HG03558 (cell line): ENCODE data around the gene CRLF3.
"Not testable (repeated sequence)": the region's sequence is repeated elsewhere in the genome, so short reads cannot be mapped to it uniquely, and the experiment has no call there.

Experiments
- ATAC-seq: cut with Tn5 transposase; IDR thresholded peaks from one replicate; pipeline ENCODE4 v1.9.1; 2021; ENCODE audit warnings: moderate number of reproducible peaks; ENCODE audit not compliant: unreplicated experiment; ENCODE audit errors: extremely low read depth

Gene CRLF3

DNA sequence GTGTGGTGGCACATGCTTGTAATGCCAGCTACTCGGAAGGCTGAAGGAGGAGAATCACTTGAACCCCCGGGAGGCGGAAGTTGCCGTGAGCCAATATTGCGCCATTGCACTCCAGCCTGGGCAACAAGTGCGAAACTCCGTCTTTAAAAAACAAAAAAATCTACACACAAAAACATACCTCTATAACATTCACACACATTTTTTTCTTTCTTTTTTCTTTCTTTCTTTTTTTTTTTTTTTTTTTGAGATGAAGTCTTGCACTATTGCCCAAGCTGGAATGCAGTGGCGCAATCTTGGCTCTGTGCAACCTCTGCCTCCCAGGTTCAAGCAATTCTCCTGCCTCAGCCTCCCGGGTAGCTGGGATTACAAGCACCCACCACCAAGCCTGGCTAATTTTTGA, 9.6 kb downstream of the CRLF3 start:
- ATAC-seq, result not testable (repeated sequence)

DNA sequence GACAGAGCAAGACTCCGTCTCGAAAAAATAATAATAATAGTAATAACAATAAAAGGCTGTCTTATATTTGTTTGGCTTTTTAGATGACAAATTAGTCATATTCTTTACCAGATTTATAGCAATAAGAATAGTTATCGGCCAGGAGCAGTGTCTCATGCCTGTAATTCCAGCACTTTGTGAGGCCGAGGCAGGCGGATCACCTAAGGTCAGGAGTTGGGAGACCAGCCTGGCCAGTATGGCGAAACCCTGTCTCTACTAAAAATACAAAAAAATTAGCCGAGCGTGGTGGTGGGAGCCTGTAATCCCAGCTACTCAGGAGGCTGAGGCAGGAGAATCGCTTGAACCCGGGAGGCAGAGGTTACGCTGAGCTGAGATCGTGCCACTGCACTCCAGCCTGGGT, 10.3 kb downstream of the CRLF3 start:
- ATAC-seq, result not testable (repeated sequence)

DNA sequence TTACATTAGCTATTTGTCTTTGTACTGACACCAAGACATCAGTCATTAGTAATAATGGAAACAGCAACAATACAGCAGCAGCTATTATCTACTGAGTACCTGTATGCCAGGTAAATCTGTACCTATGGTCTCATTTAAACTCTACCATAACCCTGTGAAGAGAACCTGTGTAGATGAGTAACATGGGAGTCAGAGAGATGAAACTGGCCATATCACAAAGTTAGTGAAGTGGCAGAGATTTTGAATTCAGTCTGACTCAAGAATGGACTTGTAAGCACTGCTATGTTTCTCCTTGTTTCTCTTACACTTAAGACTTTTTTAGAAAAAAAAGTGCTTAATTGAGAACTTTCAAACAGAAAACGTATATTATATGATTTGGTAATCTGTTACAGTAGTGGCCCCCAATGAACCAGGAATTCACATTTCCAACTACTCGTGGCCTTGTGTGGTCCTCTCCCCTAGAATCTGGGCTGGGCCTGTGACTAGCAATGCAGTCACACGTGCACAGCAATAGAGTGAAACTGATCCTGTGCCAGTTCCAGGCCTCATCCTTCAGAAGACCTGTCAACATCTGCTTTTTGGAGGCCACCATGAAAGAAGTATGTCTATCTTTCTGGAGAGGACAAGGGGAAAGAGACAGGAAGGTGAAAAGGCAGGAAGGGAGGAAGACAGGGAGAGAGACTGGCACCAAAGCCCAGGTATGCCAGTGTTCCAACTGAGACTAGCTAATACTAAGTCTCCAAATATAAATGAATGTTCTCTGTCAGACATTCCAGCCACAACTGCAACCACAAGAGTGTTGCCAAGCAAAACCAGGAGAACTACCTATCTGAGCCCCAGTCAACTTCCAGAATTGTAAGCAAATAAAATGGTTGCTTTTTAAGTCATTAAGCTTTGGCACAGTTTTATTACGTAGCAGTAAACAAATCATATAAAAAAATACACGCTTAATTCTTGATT, 12.0 kb downstream of the CRLF3 start:
- ATAC-seq, result no peak

DNA sequence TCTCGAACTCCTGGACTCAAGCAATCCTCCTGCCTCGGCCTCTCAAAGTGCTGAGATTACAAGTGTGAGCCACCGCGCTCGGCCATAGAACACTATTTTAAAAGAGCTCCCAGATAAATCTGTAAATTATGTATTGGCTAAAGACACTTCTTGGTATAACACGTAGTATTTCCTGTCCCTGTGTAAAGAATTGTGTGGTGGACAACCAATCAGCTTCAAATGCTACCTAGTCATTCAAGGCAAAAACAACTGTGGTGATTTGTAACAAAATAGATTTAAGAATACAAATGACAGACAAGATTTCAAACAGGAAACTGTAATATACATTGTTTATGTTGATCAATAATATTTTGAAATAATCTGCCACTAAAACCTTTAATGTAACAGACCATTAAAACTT, 14.6 kb downstream of the CRLF3 start:
- ATAC-seq, result no peak

DNA sequence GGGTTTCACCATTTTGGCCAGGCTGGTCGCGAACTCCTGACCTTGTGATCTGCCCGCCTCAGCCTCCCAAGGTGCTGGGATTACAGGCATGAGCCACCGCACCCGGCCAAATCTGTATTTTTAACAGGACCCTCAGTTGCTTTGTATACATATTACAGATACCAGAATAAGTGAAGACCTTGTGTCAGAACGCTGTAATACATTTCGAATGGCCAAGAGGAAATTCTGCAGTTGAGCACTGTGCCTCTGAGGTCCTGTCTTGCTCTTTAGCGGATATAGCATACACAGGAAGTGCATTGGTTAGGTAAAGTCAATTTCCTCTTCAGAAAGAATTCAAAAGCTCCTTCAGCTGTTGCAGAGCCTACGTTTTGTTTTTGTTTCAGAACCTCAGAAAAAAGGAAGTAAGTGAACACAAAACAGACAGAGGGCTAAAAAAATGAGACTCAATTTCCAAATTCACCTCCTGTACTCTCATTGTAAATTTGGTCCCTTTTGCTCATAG, 15.7 kb downstream of the CRLF3 start:
- peak; percentile 59 for ATAC-seq

DNA sequence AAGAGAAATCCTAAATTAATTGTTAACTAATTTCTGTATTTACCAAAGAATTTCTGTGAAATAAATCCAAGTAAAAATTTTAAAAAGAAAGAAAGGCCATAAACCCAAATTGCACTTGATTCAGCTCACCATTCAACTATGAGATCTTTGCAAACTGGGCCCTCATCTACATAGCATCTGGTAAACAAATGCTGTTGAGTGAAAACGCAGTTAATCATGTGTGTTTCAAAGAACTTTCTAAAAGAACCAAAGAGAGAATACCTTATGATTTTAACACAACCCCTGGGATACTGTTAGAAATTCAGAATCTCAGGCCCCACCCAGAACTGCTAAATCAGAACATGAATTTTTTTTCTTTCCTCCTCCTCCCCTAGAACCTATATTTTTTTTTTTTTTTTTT, 16.6 kb downstream of the CRLF3 start:
- ATAC-seq, result no peak

DNA sequence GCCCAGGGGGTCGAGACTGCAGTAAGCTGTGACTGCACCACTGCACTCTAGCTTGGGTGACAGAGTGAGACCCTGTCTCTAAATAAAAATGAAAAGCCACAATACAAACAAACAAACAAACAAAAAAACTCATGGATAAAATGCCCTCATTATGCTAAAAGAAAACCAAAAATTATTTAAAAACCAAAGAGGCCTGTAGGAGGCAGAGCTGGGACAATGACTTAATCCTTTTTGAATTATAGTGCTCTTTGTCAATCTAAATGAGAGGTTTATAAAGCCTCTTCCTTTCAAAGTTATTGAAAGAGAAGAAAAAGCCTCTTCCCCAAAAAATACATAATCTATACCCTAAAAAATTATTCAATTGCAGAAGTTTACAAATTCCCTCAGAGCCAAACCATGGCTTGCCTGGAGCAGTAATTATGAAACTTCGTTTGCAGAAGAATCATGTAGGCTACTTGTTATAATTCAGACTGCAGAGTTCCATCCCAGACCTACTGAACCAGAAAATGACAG, 18.5 kb downstream of the CRLF3 start:
- ATAC-seq, result no peak

DNA sequence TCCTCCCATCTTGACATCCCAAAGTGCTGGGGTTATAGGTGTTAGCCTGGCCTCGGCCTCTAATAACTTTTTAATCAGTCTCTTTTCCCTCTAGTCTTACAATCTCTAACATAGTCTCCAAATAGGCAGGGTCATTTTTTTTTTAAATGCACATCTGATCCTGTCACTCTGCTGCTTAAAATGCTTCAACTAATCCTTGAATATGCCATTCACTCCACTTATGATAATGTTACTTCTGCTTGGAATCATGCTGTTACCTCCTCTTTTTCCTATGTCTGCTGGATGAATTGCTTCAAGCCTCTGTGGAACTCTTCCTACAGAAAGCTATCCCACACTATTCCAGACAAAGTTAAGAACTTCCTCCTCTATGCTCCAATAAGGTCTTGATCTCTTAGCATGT, 22.8 kb downstream of the CRLF3 start:
- ATAC-seq, result no peak

DNA sequence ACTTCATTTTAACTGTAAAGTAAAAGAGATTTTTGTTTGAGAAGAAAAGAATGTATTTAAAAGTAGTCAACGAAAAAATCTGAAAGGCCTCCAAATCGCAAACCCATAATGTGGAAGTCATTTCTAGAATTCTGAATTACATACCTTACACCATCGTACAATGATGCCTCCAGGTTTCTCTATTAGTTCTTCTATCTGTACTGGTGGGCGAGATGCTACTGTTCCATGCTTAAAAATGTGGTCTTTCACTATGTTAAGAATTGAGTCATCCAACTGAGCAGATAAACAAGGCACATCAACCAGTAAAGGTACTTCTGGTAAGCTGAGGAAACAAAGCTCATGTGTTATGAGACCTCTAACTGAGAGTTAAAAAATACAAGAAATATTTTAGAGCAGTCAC, 28.5 kb downstream of the CRLF3 start:
- no peak for ATAC-seq

DNA sequence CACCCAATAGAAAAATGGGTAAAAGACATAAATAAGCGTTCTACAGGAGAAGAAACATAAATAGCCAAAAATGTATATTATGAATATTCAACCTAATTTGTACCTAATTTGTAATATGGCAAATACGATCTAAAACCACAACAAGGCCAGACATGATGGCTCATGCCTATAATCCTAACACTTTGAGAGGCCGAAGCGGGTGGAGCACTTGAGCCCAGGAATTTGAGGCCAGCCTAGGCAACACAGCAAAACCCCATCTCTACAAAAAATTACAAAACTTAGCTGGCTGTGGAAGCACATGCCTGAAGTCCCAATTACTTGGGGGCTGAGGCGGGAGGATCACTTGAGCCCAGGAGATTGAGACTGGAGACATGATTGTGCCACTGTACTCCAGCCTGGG, 30.1 kb downstream of the CRLF3 start:
- no peak for ATAC-seq

DNA sequence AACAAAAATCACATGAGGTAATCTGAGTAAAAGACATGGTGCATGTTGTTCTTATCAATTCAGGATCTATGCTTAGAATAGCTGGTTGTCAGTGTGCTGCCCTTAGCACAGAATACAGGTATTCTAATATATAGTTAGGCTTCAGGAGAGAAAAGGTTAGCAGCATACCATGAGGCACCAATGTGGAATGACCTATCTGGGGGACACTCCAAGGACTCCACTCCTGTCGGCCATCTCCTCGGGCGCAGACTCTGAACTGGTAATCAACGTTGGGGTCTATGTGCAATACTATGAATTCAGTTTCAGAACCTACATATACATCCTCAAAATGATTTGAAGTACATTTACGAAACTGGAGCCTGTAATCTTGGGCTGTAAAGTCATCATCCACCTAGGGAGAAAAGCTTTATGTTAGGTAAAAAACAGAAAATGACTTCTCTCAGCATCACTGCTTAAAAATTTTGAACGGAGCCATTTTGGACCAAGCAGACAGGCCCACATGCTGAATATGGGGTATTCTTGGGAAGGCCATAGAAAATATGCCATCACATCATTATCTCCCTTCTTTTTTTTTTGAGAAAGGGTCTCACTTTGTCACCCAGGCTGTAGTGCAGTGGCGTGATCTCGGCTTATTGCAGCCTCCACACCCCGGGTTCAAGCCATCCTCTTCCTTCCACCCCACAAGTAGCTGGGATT, 31.1 kb downstream of the CRLF3 start:
- ATAC-seq, result no peak

DNA sequence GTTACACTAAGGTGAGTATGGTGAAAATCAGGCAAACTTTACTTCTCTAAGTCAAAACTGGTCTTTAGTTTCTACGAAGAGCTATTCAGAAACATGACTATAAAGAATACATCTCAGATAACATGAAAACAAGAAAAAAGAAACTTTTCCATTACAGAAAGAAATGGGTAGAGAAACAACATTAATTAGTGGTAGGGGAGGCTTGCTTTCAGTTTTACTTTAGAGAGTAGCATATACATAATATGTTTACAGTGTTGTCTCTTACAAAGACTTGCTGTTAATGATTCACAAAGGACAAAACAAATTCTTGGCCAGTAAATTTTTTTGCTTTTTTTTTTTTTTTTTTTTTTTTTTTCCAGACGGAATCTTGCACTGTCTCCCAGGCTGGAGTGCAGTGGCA, 34.2 kb downstream of the CRLF3 start:
- ATAC-seq, result no peak

DNA sequence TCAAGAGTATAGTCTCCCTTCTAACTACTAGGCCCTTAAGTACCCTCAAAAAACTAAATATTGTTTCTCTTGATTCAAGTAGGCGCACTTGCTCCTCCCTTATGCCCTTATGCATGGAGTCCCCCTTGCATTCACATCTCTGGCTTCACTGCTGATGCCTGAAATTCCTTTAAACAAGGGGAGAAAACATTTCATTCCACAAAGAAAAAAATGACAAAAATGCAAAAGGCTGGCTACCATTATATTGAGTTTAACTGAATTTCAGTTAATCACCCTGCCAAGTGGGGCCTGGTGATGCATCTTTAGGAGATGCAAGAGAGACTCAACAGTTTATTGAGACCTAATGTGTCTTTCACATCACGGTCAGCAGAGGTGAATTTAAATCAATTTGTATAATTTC, 35.6 kb downstream of the CRLF3 start:
- ATAC-seq, result no peak

DNA sequence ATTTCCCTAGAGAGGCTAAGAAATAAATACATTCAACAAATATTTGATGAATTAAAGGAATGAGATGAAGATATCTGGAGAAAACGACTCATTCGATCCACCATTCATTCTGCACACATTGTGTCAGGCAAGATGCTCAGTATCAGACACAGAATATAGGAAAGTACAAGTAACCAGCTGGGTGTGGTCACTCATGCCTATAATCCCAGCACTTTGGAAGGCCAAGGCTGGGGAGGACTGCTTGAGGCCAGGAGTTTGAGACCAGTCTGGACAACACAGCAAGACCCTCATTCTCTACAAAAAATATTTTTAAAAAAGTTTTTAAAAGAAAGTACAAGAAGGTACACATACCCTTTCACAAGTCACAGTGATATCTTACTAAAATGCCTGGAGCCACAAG, 42.3 kb downstream of the CRLF3 start:
- no peak for ATAC-seq

DNA sequence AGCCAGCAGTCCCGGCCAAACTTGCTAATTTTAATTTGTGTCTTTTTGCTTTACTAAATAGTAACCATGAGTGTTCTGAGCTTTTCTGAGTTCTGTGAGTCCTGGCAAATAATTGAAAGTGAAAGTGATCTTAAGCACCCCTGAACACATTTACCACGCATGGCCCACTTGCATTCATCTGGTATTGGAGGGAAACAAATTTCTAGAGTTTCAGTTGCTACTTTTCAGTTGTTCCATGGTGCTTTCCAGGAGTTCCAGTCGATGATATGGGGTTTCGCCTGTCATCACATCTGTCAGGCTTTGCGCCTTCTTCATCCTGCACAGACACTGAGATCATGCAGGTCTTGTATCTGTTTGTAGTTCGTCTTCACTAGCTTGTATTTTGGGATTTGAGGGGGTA, 44.1 kb downstream of the CRLF3 start:
- ATAC-seq, result no peak

DNA sequence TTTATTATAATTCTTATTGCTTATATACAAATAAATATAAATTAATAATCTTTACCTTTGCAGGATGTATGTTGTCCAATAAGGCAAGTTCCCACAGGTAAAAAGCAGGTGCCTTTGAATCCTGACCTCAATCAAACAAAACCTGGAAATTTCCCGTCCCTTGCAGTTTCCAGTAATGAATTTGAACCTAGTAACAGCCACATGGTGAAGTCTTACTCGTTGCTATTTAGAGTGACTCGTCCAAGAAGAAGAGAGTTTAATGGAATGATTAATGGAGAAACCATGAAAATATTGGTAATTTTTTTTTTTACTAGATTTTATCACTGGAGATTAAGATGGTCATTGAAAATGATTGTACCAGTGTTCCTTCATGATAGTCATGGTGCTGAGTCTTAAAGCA, 55.7 kb downstream of the CRLF3 start:
- ATAC-seq, result not testable (repeated sequence)

DNA sequence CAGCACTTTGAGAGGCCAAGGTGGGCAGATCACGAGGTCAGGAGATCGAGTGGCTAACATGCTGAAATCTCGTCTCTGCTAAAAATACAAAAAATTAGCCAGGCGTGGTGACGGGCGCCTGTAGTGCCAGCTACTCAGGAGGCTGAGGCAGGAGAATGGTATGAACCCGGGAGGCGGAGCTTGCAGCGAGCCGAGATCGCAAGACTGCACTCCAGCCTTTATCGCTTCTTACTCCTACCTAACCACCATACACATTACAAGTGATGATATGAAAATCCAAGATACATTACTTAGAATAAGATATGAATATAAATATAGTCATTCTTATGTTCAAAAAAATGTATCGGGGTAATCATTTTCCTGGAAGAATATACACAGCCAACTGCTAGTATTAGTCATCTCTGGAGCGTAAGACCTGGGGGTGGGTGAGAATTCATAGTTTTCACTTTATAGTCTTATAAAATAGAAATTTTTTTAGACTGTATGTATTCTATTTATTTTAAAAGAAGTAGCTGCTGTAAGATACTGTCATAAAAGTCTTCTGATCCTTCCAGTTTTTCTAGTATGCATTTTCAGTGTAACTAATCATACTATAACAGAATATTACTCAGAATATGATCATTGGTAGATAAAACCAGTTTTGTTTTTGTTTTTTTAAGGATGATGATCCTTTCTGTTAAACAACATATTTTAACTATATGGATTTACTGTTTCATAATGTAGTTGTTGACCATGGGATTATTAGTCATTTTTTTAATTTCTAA, 56.7 kb downstream of the CRLF3 start:
- ATAC-seq, result not testable (repeated sequence)

DNA sequence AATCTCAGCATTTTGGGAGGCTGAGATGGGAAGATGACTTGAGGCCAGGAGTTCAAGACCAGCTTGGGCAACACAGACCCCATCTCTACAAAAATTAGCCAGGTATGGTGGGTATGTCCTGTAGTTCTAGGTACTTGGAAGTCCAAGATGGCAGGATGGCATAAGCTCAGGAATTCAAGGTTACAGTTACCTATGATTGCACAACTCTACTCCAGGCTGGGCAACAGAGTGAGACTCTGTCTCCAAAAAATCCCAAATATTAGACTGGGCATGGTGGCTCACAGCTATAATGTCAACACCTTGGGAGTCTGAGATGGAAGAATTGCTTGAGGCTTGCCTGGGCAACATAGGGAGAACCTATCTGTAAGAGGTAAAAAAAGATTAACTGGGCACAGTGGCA, 63.4 kb downstream of the CRLF3 start:
- ATAC-seq, result no peak

DNA sequence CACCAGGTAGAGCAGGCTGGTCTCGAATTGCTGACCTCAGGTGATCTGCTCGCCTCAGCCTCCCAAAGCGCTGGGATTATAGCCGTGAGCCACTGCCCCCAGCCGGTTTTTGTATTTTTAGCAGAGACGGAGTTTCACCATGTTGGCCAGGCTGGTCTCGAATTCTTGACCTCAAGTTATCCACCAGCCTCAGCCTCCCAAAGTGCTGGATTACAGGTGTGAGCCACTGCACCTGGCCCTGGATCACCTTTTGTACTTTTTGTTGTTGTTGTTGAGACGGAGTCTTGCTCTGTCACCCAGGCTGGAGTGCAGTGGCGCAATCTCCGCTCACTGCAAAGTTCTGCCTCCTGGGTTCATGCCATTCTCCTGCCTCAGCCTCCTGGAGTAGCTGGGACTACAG, 71.2 kb downstream of the CRLF3 start:
- not testable (repeated sequence) for ATAC-seq

DNA sequence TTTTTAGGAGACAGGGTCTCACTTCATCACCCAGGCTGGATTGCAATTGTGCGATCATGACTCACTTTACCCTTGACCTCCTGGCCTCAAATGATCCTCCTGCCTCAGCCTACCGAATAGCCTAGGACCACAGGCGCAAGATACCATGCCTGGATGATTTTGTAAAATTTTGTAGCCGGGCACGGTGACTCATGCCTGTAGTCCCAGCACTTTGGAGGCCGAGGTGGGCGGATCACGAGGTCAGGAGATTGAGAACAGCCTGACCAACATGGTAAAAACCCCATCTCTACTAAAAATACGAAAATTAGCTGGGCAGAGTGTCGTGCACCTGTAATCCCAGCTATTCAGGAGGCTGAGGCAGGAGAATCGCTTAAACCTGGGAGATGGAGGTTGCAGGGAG, 73.5 kb downstream of the CRLF3 start:
- ATAC-seq, result not testable (repeated sequence)
